NCI-H1105 (cell line): ENCODE data around the gene IGSF3.
"Not testable (repeated sequence)": the region's sequence is repeated elsewhere in the genome, so short reads cannot be mapped to it uniquely, and the experiment has no call there.

Source experiments
- DNase-seq: peaks from one replicate; lab custom pipeline; 2025; lab: John Stamatoyannopoulos, UW

The IGSF3 gene

GRCh38 chr1:116661633-116662032 lies 5.9 kb downstream of the IGSF3 start:
- DNase-seq: no peak

GRCh38 chr1:116658645-116659044 lies 8.9 kb downstream of the IGSF3 start:
- not testable (repeated sequence) for DNase-seq

GRCh38 chr1:116657836-116658235 lies 9.7 kb downstream of the IGSF3 start:
- DNase-seq: not testable (repeated sequence)

GRCh38 chr1:116654351-116654750 lies 13.2 kb downstream of the IGSF3 start:
- no peak for DNase-seq

GRCh38 chr1:116652598-116652997 lies 14.9 kb downstream of the IGSF3 start:
- DNase-seq: not testable (repeated sequence)

- not testable (repeated sequence) for DNase-seq
Observed at GRCh38 chr1:116650781-116651180, 16.8 kb downstream of the IGSF3 start.

- not testable (repeated sequence) for DNase-seq
Observed at GRCh38 chr1:116649041-116649440, 18.5 kb downstream of the IGSF3 start.

- not testable (repeated sequence) for DNase-seq
Observed at GRCh38 chr1:116648325-116648724, 19.2 kb downstream of the IGSF3 start.

GRCh38 chr1:116647186-116647585 lies 20.3 kb downstream of the IGSF3 start:
- DNase-seq: not testable (repeated sequence)

- DNase-seq: not testable (repeated sequence)
Observed at GRCh38 chr1:116646673-116647170, 20.8 kb downstream of the IGSF3 start.

- not testable (repeated sequence) for DNase-seq
Observed at GRCh38 chr1:116645802-116646672, 21.5 kb downstream of the IGSF3 start.

- DNase-seq: not testable (repeated sequence)
Observed at GRCh38 chr1:116644993-116645392, 22.5 kb downstream of the IGSF3 start.

GRCh38 chr1:116644096-116644495 lies 23.4 kb downstream of the IGSF3 start:
- DNase-seq: not testable (repeated sequence)

GRCh38 chr1:116643281-116643751 lies 24.2 kb downstream of the IGSF3 start:
- DNase-seq: not testable (repeated sequence)

GRCh38 chr1:116642311-116643280 lies 24.9 kb downstream of the IGSF3 start:
- DNase-seq: not testable (repeated sequence)

- not testable (repeated sequence) for DNase-seq
Observed at GRCh38 chr1:116637583-116637982, 29.9 kb downstream of the IGSF3 start.

GRCh38 chr1:116636584-116636983 lies 30.9 kb downstream of the IGSF3 start:
- DNase-seq: not testable (repeated sequence)

GRCh38 chr1:116634386-116634785 lies 33.1 kb downstream of the IGSF3 start:
- not testable (repeated sequence) for DNase-seq

- DNase-seq: not testable (repeated sequence)
Observed at GRCh38 chr1:116631996-116632925, 35.3 kb downstream of the IGSF3 start.

- not testable (repeated sequence) for DNase-seq
Observed at GRCh38 chr1:116631554-116631953, 36.0 kb downstream of the IGSF3 start.

GRCh38 chr1:116630057-116630456 lies 37.5 kb downstream of the IGSF3 start:
- DNase-seq: not testable (repeated sequence)
